Glomerular visceral epithelial cell (primary cell): ENCODE data around the gene INTS12.
A peak's percentile ranks its signal among the peaks of the same experiment; 100 is the strongest.

ENCODE experiments used
- DNase-seq: peaks from one replicate; pipeline ENCODE4 v3.0.0-alpha.2; 2016; ENCODE audit errors: extremely low spot score

The INTS12 gene

GRCh38 chr4:105683038-105683437 lies 25.5 kb downstream of the INTS12 start:
- DNase-seq, result no peak

DNA sequence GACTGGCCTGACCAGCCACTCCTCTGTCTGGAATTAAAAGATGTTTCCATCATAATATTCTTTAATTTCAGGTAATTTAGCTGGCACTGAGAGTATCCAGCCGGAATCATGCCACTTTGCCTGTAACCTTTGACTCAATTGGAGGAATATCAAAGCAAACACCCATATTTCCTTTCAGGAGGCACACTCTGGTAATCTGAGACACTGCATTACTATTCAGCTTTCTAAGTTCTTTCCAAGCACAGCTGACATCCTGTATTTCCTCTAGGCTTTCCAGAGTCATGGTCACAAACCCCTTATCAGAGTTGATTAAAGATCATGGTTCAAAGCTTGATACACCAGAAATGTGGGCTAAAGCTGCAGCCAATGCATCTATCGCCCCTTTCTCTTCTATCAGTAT lies 29.3 kb downstream of the INTS12 start:
- no peak for DNase-seq

GRCh38 chr4:105677709-105678108 lies 30.8 kb downstream of the INTS12 start:
- DNase-seq, result no peak

DNA sequence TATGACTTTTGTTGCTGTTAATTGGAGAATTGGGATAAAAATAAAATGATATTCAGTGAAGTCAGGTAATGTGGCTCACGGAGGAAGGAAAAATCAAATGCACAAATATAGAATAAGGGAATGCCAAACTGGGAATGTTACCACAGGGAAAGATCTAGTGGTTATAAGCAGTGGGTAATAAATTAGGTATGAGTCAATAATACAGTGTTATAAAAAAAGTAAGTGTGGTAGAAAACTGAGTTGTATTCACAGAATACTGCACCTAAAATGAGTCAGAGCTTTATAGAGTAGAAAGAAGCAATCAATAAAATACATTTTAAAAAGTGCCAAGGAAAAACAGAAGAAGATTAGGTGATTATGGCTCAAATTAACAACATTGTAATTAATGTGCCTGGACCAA lies 34.5 kb downstream of the INTS12 start:
- DNase-seq, result no peak

DNA sequence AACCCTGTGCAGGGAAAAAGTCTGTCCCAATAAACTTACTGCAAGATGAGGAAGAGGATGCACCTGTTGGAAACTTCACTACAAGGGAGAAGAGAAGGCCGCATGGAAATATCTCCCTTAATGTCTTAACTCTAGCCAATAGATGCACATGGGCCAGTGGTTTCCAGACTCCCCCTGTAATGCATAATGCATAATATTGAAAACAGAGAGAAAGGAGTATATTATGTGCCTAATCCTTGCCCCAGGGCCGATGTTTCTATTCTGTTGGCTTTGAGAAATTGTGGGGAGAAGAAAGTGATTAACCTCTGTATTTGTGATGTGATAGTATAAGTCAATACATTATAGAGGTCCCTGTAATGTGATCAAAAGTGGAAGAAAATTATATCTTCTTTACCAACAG lies 37.2 kb downstream of the INTS12 start:
- no peak for DNase-seq

DNA sequence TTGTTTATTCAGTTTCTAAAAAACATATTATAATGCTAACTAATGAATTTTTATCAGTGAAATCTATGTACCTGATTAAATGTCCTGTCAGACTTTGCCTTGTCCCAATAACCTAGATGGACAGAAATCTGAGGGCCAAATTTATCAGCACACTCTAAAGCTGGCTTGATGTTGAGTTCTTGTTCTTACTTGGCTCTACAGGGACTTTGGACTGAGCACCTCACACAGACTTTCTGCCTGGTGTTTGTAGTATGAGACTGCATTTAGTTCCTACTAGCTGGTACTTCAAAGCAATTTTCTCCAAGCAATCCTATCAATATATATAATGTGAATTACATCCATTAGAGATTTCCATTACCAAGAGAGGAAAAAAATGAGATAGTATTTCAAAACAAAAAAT lies 37.8 kb downstream of the INTS12 start:
- DNase-seq, result no peak

DNA sequence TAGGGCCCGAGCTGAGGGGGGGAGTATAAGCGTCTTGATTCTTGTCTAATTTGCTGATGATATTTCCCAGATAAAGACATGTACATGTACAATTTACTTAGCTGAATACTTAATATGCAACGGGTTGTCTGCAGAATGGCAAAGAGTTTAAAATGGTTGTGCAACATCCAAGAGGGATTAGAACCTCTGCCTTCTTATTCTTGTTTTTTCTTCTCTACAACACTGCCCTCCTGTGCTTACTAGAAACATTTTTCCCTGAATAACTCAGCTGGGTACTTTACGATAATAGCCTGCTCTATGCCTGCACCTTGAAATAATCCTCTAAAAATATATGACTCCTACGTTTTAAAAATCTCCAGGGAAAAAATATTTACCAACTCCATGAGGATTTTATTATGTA lies 41.8 kb downstream of the INTS12 start:
- peak; percentile 27 for DNase-seq

DNA sequence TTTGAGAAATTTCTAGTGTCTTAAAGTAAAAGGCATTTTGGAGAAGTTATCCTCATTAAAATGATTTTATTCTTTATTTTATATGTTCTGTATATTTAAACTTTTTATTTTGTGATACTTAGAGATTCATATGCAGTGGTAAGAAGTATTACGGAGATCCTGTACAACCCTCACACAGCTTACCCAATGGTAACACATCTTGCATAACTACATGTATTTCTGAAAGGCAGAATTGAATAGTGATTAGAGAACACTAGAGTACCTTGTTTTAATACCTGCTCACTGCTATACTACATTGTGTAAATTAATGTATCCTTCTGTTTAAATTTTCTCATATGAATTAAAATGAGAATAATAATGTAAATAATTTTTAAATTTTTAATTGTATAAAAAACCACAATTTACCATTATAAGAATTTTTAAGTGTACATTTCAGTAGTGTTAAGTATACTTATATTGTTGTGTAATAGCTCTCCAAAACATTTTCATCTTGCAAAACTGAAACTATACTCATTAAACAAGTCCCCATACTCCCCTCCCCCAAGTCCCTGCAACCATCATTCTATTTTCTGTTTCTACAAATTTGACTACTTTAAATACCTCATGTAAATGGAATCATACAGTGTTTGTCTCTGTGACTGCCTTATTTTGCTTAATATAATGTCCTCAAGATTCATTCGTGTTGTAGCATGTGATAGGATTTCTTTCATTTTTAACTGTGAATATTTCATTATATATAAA lies 45.4 kb downstream of the INTS12 start:
- no peak for DNase-seq

- no peak for DNase-seq
Measured at GRCh38 chr4:105661028-105661427, 47.5 kb downstream of the INTS12 start.

DNA sequence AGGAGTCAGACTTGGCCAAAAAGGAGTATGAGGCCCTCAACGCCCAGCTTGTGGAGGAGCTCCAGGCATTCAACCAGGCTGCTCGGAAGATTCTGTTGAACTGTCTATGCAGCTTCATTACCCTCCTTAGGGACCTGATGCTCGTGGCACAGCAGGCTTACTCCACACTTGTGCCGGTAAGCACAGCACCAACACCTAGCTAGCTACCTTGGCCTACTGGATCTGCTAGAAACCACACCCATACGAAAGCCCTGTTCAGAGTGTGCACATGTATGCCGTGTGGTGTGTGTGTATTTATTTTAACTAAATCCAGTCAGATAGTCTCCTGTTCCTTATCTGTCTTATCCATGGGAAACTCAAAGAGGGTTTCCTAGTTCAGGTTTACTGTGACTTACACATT lies 49.3 kb downstream of the INTS12 start:
- no peak for DNase-seq

GRCh38 chr4:105657117-105657765 lies 51.2 kb downstream of the INTS12 start:
- DNase-seq, result no peak

DNA sequence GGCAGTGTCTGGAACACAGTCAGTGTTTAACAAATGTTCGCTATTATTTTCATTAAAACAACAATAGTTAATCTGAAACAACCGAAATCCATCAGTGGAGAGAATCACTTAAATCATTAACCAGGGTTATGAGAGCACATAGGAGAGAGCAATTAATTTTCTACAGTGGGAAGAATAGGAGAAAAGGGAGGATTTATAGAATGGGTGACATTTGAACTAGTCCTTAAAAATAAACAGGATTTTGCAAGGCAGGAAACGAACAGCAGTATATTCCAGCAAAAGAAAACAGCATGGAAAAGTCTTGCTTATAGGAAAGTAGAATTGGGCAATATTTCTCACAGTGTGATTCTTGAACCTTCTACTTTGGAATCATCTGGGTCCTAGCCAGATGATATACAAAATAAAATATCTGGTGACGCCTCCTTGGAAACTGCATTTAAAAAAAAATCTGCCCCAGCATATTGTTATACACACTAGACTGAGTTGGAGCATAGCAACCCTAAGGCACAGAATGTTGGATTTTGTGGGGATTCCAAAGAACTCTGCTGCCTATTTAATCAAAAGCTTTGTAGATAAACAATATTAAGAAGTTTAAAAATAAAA lies 56.1 kb downstream of the INTS12 start:
- DNase-seq, result no peak

GRCh38 chr4:105651884-105652283 lies 56.6 kb downstream of the INTS12 start:
- no peak for DNase-seq

- DNase-seq, result no peak
Measured at GRCh38 chr4:105650190-105650589, 58.3 kb downstream of the INTS12 start.

DNA sequence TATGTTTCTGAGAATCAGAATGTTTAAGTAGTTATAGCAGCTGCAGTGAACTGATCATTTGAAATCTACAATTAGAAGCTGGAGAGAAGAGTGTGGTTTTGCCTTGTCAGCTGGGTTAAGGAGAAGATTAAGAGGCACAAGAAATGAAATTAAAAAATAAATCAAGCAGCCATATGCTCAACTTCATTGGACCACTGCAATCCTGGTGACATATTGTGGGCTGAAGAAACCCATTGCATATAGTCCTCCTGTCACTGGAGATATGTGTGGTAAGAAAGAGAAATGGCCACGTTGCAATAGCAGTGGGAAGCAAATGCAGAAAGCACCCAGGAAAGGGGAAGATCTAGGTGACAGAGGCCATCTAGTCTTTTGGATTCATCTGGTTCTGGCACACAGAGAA lies 63.0 kb downstream of the INTS12 start:
- DNase-seq, result no peak

DNA sequence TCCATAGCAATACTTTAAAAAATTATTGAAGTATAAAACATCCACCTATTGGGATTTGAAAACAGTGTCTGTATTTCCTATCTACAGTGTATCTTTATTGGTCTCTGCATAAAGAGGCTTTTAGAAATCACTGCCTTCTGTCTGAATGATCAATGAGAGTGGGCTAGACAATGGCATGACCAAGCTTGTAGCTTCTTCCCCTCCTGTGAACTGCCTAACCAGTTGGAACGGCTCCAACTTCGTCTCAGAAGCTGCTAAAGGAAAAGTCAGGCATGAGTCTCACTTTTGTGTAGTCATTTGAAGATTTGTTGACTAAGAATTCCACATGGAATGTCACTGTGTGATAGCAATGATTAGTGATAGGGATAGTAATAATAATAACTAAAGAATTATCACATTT lies 64.2 kb downstream of the INTS12 start:
- DNase-seq, result no peak

DNA sequence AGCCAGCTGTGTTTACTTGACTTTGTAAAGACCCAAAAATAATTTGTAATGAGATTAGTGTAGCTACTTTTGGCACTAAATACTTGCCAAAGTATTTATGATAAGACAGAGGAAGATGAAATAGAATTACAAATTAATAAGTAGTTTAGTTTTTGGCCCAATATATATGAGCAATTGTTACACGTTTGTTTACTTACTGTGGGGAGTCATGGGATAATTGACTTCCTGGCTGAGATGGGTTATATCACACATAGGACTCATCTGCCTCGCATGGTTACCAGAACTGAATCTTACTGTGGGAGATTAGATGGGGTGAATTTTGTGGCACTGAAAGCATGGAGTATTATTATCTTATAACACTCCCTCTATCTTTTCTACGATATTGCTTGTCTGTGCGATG lies 66.6 kb downstream of the INTS12 start:
- no peak for DNase-seq

DNA sequence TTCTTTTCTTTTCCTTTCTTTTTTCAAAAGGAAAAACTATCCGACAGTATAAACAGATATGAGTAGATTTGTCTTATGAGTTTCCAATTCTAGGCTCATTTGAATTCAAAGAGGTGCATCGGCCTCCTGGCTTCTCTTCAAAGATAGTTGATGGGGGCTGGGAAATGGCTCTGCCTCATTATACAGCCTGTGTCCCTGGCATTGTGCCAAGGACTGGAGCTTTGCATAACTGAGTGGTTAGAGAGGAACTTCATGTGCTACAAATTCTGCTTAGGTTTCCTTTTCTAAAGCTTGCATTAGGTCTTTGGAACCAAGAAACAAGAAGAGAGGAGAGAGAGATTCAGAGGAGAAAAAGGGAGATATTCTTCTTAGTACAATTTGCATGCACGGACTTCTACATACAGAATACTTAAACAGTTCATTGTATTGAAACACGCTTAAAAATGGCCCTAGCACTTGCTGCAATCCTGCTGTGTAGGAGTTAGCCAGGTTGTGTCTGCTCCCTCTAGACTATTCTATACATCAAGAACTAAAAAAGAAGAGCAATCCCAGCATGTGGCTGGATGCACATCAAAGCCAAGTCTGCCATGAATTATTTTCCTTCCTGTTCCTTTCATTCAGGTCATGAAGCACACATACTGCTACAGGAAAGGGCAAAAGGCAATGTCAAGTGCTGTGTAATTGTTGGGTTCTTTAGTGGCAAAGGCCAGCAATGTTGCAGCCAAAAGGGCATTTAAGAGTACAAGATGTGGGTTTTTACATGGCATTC lies 70.9 kb downstream of the INTS12 start:
- DNase-seq, result peak; percentile 17

DNA sequence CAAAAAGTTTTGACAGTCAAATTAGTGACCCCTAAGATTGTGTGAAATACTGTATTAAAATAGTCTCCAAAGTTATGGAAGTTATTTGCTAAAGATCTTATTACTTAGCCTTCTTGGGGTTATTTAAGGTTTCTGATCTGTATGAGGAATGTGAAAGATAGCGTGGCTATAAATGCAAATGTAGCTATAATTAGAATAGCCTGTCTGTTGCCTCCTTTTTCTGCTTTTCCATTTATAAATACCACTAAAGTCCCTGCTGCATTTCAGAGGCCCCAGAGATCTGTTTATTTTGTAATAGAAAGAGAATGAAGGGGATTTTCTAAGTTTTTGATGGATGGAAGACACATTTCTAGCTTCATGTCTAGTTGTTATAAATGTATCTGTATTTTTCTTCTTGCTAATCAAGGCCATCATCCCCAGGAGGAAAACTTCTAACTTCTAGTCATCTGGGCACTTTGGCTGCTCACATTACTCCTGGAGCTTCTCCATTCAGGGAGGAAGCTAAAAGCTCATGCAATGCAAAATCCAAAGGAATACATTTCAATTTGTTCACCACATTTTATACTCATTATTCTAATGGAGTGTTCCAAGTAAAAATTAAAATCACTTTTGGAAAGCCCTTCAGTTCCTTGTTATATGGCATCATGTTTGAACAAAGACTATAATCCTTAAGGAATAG lies 73.9 kb downstream of the INTS12 start:
- DNase-seq, result no peak

DNA sequence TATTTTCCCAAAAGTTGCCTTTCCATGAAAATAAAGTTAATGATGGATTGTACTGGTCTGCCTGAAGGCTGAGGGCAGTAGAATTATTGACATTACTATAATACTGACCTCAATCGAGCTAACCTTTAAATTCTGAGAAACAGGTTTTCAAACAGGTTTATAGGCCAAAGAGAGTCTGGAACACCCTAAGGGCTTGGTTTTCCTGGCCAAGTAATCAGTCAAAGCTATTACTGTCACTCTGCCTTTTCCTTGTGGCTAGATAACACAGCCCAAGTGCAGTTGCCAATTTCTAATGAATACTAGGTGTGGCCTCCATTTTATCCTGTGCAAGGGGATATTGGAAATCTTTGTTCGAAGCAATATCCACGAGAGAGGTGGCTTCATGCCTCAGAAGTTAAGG lies 75.2 kb downstream of the INTS12 start:
- DNase-seq, result no peak
